HCEC 1CT (cell line): ENCODE results near the gene RSAD1.
A peak's percentile ranks its signal among the peaks of the same experiment; 100 is the strongest.
"Not testable (repeated sequence)": the region's sequence is repeated elsewhere in the genome, so short reads cannot be mapped to it uniquely, and the experiment has no call there.

Experiments
- DNase-seq: peaks from one replicate; pipeline ENCODE4 v3.0.0-alpha.2; 2017

The RSAD1 gene

DNA sequence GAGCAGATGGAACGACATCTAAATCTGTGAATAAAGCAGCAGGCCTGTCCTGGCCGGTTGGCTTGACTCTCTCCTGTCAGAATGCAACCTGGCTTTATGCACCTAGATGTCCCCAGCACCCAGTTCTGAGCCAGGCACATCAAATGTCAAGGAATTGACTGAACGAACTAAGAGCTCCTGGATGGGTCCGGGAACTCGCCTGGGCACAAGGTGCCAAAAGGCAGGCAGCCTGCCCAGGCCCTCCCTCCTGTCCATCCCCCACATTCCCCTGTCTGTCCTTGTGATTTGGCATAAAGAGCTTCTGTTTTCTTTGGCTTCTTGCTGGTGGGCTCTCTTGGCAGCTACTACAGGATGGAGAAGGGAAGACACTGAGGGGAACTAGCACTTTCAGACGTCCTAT is 4.1 kb upstream of the RSAD1 start:
- no peak for DNase-seq

DNA sequence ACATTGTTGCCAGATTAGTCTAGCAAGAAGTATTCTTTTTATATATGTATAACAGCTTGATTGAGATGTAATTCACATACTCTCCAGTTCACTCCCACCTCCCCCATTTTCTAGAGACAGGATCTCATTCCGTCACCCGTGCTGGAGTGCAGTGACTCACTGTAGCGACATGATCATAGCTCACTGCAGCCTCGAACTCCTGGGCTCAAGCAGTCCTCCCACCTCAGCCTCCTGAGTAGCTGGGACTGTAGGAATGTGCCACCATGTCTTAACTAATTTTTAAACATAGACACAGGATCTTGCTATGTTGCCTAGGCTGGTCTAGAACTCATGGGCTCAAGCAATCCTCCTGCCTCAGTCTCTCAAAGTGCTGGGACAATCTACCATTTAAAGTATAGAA is 3.3 kb upstream of the RSAD1 start:
- DNase-seq = no peak

DNA sequence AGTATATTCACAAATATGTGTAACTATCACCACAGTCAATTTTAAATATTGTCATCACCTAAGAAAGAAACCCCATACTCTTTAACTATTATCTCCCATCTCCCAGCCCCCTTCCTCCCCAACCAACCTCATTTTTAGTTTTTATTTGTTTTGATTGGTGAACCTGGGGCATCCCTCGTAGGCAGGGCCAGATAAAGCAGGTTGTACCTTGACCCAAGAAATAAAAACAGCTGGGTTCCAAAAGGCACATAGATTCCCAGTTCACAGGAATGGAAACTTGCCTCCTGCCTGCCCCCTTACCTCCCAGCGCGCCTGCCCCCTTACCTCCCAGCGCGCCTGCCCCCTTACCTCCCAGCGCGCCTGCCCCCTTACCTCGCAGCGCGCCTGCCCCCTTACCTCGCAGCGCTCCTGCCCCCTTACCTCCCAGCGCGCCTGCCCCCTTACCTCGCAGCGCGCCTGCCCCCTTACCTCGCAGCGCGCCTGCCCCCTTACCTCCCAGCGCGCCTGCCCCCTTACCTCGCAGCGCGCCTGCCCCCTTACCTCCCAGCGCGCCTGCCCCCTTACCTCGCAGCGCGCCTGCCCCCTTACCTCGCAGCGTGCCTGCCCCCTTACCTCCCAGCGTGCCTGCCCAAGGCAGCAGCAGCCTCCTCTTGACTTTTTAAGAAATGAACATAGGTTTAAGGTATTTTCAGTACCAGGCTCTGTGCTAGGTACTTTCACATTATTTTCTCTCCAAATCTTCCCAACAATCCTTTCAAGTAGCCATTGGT is 2.7 kb upstream of the RSAD1 start:
- DNase-seq = not testable (repeated sequence)

DNA sequence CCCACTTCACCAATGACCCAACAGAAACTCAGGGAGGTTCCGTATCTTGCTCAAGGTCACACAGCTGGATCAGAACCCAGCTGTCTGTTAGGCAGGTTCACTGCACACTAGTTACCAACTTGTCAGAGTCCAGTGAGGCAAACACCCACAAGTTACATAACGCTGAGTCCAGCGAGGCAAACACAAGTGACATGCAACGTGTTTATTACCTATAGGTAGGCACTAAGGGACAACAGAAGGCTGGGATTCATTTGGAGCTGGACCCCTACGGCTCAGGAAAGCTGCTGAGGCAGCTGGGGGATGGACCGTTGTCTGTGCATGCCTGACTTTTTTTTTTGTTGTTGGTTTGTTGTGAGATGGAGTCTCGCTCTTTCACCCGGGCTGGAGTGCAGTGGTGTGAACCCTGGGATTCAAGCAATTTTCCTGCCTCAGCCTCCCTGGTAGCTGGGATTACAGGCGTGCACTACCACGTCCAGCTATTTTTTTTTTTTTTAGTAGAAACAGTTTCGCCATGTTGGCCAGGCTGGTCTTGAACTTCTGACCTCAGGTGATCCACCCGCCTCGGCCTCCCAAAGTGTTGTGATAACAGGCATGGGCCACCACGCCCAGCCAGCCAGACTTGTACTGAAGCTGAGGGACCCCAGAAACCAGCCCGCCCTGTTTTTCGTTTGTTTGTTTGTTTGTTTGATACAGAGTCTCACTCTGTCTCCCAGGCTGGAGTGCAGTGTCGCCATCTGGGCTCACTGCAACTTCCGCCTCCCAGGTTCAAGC is 1.9 kb upstream of the RSAD1 start:
- DNase-seq = no peak

DNA sequence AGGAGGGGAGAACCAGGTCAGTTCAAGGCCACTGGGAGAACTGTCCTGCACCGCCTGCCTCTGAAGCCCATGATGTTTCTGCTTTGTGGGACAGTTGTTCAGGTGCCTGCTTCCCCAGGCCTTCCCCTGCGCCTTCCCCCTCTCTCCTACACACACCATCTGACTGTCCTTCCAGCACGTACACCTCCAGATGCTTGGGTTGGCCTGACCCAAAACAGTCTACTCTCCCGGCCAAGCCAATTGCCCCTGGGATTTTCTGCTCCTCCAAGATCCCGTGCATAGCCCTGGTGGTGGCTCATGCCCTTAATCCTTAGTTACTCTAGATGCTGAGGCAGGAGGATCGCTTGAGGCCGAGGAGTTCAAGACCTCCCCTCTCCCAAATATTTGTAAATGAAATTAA is 684 bp upstream of the RSAD1 start:
- DNase-seq = no peak

DNA sequence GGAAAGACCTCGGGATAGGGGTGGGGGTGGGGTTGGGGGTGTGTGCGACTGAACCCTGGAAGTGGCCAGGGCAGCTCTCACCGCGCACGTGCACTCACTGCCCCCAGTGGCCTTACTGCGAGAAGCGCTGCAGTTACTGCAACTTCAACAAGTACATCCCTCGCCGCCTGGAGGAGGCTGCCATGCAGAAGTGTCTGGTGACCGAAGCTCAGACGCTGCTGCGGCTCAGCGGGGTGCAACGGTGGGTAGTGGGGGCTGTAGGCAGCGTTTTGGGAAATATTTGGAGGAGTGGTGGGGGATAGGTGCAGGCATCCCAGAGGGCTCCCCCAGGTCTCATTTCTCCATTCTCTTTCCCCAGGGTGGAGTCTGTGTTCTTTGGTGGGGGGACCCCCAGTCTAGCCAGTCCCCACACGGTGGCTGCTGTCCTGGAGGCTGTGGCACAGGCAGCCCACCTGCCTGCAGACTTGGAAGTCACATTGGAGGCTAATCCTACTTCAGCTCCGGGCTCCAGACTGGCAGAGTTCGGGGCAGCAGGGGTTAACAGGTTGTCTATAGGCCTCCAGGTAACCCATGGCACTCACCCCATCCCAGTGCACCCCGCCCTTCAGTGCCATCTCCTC is 972 bp downstream of the RSAD1 start:
- peak; percentile 75 for DNase-seq

DNA sequence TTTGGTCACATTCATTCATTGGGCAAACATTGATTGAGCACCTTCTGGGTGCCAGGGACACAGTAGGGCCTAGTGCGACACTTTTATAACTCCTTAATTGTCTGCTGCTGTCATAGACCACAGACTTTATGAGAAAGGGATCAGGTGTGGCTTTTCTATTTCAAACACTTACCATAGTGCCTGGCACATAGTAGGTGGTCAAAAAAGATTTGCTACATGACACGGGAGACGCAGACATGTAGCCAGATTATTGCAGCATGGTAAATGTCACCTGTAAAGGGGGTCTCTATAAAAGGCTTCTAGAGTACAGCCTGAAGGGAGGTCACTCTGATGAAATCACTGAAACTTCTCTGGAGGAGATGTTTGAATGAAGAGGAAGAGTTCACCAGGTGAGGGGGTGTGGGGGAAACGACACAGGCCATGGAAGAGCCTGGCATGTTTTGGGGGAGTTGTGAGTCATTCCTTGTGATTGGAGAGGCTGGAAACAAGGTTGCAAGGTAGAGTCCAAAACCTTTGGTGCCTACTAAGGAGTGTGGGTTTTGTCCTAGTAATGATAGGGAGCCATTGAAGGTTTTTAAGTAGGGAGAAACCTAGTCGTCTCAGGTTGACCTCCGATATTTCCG is 1.6 kb downstream of the RSAD1 start:
- DNase-seq = no peak

DNA sequence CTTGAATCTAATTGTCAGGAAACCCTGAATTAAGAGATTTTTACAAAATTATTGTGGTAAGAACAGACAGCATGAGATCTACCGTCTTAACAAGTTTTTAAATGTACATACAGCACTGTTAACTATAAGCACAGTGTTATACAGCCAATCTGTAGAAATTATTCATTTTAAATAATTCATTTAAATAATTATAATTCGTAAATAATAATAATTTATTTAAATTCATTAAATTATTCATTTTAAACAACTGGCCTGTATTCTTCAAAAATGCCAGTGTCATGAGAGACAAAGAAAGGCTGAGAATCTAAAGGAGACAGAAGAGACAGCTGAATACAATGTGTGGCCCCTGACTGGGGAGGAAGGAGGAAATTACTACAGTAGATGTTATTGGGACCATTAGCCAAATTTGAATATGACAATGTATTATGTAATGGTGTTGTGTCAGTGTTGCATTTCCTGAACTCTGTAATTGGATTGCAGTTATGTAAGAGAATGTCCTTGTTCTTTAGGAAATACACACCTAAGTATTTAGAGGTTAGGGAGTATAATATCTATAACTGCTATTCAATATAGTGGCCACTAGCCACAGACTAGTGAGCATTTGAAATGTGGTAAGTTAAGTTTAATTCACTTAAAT is 2.3 kb downstream of the RSAD1 start:
- no peak for DNase-seq

DNA sequence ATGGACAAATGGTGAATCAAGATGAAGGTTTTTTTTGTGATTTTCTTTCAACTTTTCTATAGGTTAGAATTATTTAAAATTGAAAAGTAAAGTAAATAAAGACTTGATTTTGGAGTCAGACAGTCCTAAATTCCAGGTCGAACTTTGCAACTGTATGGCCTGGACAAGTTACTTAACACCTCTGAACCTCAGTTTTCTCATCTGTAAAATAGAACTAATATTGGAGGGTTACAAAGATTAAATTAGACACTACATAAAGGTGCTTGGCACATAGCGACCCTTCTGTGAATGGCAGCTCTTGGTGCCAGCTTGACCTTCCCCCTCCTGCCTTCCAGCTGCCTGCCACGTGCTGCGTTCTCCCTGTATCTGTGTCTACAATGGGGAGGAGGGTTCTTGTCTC is 3.0 kb downstream of the RSAD1 start:
- no peak for DNase-seq

DNA sequence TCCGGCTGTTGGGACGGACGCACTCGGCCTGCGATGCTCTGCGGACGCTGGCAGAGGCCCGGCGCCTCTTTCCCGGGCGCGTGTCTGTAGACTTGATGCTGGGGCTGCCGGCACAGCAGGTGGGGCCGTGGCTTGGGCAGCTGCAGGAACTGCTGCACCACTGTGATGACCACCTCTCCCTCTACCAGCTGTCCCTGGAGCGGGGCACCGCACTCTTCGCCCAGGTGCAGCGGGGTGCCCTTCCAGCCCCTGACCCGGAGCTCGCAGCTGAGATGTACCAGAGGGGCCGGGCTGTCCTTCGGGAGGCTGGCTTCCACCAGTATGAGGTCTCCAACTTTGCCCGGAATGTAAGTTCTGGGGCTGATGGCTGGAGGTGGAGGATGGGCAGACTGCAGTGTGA is 3.5 kb downstream of the RSAD1 start:
- no peak for DNase-seq

DNA sequence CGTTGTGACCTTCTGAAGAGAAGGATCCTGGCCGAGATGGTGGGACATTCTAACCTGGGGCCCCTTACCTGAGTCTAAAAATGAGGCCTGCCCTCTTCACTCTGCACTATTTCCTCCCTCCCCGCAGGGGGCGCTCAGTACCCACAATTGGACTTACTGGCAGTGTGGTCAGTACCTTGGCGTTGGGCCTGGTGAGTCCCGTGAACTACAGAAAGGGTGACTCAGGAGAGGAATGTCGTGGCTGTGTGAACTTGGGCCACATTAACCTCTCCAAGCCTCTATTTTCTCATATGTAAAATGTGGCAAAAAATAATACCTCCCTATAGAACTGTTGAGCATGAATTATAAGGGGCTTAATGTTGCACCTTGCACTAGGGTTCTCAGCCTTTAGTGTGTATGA is 3.9 kb downstream of the RSAD1 start:
- peak; percentile 97 for DNase-seq

DNA sequence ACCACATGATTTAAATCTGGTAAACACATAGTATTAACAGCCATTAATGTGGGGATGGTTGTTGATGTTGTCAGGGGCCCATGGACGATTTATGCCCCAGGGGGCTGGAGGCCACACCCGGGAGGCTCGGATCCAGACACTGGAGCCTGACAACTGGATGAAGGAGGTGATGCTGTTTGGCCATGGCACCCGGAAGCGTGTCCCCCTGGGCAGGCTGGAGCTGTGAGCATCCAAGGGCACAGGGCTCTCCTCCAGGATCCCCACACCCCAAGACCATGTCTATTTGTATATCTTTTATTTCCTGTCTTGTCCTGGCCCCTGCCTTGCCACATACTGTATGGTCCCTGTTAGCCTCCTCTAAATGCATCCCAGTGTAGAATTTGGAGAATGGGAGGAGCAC is 4.6 kb downstream of the RSAD1 start:
- no peak for DNase-seq

DNA sequence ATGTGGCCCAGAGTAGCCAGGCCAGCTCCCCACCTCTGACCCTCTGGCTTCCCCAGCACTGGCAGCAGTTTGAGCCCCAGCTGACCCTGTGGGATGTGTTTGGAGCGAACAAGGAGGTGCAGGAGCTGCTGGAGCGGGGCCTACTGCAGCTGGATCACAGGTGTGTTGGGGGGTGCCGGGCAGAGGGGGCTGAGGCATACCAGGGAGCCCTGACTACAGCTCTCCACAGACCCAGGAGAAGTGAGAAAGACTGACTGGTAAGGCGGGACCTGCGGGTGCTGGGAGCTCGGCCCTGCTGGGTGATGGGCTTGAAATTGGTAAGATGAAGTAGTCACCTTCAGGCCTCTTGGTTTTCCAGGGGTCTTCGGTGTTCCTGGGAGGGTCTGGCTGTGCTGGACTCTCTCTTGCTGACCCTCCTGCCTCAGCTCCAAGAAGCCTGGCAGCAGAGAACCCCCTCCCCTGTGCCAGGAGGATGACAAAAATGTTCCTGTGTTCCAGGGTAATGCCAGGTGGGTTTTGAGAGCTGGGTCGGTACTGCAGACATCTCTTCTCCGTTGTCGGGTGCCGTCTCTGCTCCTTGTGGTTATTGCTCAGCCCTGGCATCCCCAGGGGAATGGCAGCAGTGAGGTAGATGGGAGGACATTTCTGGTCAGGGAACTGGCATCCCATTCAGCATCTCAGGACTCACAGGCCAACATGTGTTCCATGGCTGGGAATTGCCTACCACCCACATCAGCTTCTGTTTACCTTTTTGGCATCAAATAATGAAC is 5.9 kb downstream of the RSAD1 start:
- no peak for DNase-seq

DNA sequence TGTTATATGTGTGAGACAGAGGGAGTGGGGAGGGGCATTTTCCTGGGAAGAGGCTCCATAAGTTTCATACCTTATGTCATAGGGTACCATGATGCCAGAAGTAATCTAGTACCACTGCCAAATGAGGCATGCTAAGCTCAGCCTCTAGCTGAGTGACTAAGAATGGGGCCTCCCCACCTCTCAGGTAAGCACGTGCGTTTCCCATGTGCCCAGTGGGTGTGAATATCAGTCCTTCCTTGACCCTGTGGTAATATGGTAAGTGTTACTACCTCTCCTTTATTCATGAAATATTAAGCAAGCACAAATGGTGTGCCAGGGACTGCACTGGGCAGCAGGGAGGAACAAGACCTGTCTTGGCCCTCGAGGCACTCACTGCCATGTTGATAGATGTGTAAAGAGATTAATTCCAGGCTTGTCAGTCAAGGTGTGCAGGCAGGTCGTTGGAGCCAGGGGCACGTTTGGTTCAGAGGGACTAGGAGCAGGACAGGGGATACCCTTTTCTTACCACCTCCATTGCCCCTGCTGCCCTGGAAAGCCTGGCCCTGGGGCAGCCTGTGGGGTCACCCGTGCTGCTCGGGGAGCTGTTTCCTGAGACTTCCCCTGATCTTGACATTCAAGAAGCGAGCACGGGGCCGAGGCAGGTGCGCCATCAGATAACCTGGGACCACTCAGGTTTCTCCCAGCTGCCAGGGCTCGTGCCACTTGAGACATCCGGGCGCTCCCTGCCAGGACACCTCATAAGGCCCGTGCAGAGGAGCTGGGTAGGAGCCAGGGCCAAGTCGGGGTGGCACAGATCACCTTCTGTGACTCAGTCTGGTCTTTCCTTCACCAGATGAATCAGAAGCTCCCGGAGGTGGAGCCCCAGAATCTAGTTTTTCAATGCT is 8.8 kb downstream of the RSAD1 start:
- peak; percentile 3 for DNase-seq

DNA sequence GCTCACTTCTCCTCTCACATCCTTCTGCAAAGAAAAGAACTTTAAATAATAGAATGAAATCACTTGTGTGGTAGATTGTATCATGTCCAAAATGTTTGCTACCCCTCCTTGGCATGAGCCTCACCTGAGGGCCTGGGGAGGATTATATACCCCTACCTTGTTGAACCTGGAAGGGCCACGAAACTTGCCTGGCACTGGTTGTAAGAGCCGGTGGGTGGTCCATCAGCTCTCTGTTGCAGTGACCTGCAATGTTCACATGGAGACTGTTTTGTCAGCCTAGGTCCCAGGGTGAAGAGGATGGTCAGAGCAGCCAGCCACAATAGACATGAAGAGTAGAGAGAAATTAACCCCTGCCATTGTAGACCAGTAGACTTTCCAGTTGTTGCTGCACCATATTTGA is 10.2 kb downstream of the RSAD1 start:
- no peak for DNase-seq

DNA sequence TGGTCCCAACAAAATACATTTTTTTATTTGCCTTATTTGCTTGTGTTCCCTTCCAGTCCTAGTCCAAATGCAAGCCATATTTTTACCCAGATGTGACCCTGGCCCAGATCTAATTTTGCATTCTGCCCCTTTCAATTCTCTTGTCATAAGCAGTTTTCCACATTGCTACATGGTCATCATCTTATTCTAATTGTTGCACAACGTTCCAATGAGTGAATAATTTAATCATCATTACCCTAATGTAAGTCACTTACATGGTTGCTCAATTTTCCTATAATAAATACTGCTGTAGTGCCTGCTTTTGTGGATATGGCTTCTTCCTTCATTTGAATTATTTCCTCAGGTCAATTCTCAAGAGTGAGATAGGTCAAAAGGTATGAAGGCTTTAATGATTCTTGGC is 12.8 kb downstream of the RSAD1 start:
- DNase-seq = no peak

DNA sequence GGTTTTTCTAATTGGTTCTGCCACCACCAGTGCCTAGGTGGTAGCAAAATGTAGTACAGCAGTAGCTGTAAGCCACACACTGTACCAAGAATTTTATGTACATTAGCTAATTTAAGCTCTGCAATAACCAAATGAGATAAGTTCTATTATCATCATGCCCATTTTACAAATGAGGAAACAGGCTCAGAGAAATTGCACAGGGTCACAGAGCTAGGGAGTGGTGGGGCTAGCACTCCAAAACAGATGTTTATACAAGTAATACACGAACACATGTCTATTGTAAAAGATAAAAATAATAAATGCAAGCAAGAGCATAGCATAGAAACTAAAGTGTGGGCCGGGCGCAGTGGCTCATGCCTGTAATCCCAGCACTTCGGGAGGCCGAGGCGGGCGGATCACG is 13.6 kb downstream of the RSAD1 start:
- no peak for DNase-seq

DNA sequence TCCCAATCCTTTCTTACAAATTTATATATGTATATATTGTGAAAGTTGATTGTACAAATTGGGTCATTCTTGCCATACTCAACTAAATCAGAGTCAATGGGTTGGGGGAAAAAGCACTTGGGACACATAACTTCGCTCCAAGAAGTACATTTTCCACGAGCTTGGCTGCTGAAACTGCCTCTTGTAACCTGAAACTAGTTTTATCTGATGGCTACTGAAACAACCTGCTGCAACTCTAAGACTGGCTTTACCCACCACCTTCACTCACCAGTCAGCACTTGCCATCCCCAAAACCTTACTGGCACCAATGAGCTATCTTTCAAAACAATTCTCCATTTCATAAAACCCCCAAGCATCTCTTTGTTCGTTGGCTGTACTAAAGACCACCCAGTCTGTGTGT is 15.1 kb downstream of the RSAD1 start:
- DNase-seq = no peak

DNA sequence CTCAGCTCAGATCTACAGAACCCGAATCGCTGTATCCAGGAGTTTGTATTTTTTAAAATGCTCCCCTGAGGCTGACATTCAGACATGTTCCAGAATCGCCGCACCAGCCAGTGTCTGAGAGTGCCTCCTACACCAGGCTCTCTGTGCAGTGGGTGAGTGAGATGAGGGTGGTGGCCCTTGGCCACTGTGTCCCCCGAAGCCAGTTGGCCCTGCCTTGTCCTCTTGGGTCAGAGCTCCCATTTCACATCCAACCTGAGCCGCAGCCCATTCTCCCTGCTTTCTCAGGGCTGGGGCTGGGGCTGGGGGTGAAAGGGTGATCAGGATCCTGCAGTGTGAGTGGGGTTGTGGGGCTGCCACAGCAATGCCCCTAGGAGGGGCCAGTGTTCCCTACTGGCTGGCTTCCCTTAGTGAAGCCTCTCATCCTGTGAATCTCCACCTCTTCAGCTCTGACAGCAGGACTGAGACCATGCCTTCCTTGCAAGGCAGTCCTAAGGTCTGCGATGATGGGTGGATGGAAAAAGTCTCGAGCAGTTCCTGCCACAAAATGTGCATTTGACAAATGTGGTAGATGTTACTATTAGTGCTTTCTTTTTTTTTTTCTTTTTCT is 16.7 kb downstream of the RSAD1 start:
- DNase-seq = no peak

DNA sequence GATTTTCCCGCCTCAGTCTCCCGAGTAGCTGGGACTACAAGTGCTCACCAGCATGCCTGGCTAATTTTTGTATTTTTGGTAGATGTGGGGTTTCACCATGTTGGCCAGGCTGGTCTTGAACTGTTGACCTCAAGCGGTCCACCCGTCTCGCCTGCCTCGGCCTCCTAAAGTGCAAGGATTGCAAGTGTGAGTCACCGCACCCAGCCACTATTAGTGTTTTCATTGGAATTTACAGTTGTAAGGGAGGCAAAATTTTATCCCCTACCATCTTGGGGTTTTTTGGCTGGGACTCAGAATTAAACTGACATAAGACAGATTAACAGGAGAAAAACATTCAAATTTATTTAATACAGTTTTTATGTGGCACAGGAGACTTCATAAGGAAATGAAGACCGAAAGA is 17.3 kb downstream of the RSAD1 start:
- DNase-seq = peak; percentile 65
